NCI-H2081 treated with DMSO at 0.1 percent for 48 hours (cell line): ENCODE results near the gene AFAP1L2.
"Not testable (repeated sequence)": the region's sequence is repeated elsewhere in the genome, so short reads cannot be mapped to it uniquely, and the experiment has no call there.

Experiments
- DNase-seq: peaks from one replicate; lab custom pipeline; 2025; lab: John Stamatoyannopoulos, UW

The AFAP1L2 gene

DNA sequence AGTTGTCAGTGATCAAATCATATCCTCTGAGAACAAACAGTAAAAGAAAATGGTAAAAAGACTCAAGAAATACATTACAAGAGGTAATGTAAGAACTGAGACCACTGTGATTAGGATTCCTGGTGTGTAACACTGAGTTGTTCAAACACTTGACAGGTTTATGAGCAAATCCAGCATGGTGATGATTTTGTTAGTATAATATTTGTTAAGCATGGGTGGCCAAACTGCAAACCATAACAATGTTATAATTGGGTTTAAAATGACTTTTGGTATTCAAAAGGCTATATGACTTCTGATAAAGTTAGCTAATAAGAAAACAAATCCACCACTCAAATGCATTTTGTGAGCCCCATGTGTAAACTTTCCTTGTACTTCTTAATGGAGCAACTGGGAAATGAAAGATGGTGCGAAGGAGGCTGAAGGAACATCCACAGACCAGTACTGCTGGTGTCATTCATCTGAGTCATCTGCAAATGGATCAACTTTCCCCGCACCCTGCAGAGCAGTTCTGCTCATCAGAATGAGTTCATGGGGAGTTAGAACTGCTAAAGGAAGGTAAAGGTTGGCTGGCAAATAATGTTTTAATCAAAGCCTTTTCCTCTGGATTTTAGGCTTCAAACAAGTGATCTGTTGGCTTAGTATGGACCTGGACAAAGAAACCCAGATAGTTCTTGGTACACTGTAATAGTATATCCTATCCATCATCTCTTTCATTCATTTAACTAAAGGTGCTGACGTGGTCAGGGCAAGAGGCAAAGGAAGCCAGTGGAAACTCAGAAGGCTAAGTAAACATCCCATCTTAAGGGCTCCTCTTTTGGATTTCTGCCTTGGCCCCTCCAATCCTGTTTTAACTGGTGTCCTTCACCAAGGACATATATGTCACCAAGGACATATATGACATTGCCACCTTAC lies 45.0 kb downstream of the AFAP1L2 start:
- DNase-seq, result no peak

DNA sequence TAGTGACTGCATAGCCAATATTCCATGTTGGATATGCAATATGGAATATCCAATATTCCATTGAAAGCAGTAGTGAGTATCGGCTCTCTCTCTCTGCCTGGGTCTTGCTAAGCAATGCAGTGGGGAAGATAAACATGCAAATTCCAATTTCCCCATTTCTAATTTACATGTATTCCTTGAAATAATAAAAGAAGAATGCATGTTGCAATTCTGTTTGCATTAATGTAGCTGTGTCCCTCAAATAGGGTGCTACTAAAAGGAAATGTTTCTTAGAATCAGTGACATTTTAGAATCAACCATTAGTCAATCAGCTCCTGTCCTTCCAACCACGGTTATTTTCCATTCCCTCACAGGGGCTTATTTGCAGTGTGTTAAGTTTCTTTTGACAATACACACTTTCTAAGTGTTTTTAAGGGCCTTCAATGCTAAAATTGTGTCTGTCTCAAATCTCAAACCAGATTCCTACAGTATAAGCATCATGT lies 46.7 kb downstream of the AFAP1L2 start:
- no peak for DNase-seq

DNA sequence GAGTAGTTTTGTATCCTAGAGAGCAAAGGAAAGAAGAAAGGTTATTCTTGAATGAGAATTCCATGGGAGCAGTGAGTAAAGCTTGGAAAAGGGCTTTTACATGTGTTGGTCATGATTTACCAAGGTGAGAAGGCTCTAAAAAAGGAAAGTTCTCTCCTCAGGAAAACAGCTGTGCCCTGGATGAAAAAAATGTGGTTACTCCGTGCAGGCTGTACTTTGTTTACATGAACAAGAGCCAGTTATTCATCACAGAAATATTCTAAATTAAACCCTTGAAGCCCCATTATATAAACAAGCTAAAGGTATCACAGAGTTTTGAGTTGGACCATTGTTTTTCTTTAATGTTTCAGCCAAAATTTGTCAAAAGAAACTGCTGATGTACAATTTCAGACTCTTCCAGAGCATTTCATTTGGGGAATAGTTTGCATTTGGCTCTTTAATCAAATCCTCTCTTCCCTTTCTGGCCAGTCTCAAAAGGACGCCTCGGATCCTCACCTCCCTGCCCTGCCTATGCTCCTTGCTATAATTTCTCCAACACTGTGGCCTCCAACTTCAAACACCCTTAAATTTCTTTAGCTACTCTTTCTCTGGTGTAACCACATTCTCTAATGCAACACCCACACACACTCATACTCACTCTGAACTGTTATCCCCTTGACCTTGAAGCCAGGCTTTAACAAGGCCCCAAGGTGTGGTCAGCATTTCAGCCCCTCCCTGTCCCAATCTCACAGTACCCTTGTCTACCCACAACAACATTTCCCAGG lies 47.4 kb downstream of the AFAP1L2 start:
- DNase-seq, result no peak

DNA sequence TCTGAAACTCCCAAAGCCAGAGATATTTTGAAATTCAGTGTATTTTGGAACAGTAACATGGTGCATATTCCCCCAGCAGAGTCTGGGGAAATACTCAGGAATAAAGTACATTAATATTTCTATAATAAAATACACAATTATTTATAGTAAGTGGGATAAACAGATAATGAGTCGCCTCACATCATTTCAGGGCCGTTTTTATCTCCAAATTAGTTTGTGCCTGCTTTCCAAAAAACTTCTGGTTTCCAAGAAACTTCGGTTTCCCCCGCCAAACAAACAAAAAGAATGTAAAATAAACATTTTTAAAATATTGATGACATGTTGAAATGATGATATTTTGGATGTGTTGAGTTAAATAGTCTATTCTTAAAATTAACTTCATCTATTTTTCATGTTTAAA lies 48.2 kb downstream of the AFAP1L2 start:
- no peak for DNase-seq

DNA sequence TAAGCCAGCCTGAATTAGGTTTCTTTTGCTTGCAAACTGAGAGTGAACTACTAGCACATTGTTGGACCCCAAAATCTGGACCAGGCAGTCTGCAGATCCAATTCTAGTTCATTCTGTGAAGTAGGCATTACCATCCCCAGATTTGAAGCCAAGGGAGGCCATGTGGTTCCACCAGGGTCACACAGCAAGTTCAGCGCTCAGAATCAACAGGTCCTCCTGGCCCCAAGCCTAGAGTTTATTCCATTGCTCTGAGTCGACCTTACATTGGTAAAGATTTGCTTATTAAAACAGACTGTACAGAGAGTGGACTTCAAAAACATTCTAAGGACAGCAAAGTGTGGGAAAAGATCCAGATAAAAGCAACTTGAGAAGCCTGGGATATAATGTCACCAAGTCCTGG lies 50.9 kb downstream of the AFAP1L2 start:
- no peak for DNase-seq

DNA sequence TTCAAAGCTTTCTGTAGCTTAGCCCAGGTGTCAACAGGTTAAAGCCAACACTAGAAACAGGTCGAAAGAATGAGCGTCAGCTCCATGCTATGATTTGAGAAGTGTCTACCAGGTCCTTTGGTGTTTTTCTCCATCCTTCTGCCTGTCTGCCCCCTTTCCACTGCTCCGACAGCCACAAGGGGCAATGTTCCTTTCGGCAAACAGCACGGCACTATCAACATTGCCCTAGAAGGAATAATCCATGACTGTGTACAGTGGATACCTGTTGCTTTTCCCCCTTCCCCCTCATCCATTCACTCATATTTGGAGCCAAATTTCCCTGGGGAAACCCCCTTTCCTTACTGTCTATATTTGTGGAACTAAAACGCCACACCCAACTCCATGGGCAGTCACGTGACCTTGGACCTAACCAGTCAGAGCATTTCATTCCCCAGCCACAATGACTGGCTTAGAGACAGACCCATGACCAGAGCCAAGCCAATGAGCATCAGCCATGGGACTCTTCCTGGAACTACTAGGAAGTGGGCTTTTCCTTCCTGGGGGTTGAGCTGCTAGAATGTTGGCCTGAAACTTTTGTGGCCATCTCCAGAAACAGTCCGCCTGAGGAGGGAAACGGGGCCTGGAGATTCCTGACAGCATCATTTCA lies 51.5 kb downstream of the AFAP1L2 start:
- no peak for DNase-seq

DNA sequence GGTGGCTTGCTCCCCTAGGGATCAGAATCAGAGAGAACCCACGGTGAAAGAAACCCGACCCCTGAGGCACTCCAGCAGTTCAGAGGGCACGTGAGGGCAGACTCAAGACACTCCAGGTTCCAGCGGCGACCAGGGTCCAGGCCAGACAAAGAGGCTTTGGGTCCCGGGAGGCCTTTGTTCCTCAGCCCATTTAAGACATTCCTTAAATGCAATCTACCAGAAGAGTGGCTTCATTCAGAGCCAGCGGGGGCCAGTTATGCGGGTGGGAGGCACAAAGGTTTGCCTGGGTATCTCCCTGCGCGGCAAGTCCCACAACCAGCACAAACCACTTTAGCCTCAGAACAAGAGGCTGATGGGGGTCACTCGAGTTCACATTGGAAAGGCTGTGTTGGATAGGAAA lies 53.6 kb downstream of the AFAP1L2 start:
- DNase-seq, result no peak

DNA sequence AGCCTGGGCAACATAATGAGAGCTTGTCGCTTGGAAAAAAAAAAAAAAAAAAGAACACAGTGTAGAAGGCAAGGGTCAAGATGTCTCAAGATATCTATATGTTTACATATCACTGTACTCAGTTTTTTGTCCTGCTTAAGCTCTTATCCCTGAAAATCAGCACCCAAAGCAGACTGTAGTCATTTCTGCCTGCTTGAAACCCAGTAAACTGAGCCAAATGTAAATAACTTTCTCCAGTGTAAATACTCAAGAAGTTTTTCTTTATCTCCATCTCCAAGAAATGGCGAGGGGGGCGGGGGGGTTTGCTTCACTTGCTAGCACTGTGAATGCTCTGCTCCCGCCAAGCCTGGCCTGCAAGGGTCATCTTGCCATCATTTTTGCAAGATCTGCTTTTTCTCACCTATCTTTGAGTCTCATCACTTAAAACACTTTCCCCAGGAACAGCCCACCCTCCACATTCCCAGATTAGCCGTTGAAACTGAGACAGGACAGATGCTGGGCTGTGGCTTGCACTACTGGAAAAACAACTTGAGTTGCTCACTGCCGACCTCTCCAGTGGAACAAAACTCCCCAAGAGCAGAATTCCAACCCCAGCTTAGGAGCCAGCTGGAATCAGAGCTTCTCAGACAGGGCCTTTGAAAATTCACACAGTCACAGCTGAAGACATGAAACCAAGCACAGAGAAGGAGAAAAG lies 54.6 kb downstream of the AFAP1L2 start:
- DNase-seq, result no peak

DNA sequence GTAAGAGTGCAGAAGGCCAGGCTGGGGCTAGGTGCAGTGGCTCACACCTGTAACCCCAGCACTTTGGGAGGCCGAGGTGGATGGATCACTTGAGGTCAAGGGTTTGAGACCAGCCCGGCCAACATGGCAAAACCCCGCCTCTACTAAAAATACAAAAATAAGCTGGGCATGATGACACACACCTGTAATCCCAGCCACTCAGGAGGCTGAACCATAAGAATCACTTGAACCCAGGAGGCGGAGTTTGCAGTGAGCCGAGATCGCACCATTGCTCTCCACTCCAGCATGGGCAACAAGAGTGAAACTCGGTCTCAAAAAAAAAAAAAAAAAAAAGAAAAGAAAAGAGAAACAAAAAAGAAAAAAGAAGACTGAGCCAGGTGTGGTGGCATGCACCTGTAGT lies 55.2 kb downstream of the AFAP1L2 start:
- DNase-seq, result not testable (repeated sequence)

DNA sequence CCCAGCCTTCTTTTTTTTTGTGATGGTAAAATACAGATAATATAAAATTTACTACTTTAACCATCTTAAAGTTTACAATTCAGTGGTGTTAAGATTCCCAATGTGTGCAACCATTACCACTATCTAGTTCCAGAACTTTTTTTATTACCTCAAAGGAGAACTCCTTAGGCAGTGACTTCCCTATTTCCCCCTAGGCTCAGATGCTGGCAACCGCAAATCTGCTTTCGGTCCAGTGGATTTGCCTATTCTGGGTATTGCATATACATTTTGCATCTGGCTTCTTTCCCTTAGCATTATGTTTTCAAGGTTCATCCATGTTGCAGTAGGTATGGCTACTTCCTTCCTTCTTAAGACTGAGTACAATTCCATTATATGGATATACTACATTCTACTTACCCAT lies 56.5 kb downstream of the AFAP1L2 start:
- DNase-seq, result no peak

DNA sequence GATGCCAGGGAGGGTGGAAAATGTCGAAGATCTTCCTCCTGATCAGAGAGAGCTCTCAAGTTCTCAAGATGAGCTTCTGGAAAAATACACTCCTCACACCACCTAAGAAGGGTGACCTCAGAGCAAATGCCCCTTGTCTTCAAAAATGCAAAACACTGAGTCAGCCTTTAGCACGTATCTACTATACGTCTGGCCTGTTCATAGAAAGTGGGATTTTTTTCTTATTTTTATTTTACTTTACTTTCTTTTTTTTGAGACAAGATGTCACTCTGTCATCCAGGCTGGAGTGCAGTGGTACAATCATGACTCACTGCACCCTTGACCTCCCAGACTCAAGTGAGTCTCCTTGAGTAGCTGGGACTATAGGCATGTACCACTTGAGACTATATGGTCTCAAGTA lies 57.1 kb downstream of the AFAP1L2 start:
- DNase-seq, result no peak

DNA sequence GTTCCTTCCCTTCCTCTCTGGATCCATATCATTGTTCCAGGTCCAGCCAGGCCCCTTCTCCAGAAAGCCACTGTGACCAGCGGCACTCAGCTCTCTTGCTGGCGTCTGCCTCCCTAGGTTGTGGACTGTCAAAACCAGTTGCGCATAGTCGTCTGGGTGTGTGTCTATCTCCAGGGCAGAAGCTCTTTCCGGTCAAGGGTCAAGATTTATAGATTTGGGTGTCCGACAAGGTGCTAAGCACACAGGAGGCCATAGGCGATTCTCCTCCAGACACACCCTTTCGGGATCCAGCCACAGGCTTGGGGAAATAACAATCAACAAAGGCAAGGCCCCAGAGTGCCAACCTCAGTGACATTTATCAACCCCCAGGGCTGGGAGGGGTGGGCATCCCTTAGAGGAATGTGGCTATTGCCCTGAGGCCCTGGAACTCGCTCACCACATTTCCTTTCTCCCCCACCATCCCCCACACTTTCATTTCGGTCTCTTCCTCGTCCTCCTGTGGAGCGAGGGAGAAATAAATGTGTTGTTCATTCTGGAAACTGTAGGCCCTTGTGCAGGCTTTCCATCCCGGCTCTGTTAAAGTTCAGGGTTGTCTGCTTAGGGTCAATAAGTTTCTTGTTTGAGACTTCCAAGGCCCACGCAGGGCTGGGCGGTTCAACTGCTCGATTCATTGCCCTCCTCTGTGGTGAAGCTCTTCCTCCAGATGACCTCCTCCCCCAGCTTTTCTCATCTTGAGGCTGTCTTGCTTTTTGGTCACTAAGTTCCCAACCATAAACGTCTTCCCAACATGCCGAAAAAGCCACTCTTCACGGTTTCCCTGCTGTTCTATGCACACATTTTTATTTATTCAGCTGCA lies 57.9 kb downstream of the AFAP1L2 start:
- no peak for DNase-seq

DNA sequence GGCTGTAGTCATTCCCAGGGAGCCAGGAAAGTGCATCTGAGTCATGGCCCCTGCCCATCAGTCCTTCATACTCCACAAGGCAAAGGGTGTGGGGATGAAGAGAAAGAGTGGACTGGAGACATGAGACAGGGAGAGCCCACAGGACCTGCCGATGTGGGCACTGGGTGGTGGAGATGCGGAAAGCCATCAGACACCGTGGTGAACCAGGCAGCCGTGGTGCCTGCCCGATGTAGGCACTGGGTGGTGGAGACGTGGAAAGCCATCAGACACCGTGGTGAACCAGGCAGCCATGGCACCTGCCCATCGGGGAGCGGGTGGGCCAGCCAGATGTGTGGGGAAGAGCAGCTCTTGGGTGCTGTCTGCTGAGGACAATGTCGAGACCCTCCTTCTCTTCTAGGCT lies 58.6 kb downstream of the AFAP1L2 start:
- DNase-seq, result no peak

DNA sequence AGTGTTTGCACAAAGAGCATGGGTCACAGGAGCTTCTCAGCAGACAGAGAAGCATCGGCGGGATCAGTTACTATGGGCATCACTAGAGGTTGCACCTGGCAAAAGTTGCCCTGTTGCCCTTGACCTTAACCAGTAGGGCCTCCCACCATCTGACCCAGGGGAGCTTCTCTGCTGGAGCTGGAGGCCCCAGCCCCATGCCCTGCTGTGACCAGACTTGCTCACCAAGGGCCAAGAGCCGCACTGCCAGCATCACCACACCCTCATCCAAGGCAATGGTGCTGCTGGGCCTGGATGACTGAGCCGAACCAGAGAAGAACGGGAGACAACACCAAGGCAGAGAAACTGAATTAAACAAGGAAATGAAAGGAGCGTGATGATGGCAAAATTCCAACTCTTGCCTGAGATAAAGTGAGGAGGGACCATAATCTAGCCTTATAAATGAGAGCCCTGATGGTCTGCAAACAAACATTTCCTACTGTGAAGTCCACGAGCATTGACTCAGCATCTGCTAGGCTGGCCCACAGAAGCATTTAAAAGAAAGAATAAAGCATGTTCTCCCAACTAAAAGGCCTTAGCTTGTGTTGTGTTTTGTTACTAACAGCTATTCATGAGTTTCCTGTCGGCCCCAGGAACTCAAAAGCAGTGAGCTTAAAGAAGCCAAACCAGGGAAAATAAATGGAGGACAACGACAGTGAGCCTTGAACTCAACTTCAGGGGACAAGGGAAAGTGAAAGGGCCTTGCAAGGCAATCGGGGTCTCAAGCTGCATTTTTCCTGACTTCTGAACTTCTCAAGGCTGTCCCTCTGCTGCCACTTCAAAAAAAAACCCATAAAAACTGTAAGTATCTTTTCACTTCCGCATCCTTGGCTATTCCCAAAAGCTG lies 60.4 kb downstream of the AFAP1L2 start:
- no peak for DNase-seq

DNA sequence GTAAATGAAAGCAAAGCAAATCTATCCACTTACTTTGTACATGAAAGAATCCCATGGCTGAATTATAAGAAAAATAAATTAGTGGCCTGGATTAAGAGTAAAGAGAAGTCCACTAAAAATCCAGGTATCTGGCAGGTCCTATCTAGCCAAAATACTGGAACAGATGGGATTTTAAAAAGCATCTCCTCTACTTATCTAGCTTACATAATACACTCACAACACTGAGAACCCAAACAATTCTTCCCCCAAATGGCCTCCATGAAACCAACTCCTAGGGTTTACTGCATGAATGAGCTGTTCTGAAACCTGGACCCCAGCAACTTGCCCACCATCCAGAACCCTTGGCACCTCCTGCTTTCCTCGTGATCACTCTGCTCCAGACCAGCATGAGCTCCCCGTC lies 61.3 kb downstream of the AFAP1L2 start:
- DNase-seq, result no peak

DNA sequence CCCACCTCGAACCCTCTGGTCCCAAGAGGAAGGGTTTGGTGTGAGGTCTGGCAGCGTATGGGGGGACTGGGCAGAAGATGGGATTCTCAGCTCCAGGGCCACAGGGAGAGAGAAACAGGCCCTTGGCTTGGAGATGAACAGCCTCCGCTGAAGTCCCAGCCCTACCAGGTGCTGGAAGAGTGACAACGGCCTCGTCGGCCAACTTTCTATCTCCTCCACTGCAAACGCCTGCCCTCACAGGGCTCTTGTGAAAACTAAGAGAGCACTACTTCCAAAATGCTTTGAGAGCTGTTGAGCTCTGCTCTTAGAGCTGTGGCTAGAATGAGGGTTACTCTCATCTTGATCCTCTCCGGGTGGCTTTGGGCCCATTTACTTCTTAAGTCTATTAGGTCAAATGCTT lies 63.5 kb downstream of the AFAP1L2 start:
- no peak for DNase-seq

DNA sequence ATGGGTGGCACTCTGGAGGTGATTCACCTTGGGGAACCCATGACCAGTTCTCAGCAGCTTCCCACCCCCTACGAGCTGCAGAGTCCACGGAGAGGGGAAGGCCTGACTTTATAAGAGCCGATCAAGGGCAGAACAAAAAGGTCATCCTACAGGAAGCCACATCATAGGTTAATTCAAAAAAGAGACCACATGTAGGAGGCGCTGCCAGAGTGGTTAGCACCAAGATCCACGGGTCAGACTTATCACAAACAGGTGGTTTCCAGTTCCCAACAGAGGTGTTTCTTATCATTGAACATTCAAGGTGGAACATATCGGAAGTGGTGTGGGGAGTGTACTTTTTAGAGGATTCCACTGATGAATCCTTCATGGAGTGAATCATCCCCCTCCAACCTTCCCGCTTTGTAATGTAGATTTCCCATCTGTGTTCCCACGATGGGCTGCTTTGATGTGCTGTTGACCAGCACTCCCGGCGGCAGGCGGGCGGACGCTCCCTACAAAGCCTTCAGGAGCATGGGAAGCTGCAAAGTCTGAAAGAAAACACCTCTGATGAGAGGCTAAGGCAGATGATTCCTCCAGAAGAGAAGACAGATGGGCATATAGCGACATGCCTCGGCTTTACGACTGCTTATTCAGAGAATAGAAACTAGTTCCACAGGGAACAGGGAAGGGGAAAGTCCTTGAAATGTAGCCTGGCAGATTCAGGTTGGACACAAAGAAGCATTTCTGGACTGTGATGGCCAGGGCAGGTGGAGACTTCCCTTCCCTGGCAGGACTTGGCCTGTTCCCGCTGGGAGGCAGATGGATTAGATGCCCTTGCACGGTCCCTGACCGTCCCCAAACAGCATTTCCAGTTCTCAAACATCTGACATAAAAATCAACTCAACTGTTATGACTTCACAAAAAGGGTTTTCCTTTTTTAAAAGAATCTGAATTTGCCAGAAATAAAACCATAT lies 66.5 kb downstream of the AFAP1L2 start:
- no peak for DNase-seq

DNA sequence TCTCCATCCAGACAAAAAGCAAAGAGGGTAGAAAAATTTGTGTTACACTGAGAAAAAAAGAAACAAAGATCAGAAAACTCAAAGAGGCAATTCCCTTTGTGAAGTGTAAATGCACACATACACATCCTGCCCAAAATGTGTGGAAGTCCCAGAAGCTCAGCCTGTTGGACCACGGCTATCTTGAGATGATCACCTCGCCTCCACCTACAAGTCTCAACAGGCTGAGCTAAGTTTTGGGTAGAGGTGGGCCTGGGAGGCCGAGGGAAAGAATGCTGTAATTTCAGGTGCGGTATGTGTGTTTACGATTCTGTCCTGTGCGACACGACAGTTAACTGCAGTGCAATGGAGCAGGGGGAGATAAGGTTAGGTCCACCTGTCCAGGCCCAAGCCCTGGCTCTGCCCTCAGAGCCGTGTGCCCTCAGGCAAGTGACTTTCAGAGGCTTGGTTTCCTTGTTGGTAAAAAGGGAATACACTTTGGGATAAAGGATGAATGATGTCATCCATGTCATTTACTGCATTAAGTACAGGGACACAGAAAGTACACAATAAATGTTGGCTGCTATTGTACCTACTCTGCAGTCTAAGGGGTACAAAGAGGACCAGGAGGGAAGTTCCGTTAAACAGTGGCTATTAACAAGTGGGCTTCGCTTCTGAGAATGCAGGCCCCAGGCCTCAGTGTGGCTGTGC lies 67.3 kb downstream of the AFAP1L2 start:
- DNase-seq, result no peak
